ENCODE results near the gene PAQR7.

PAQR7 gene

GRCh38 chr1:25898223-25899015 is 22.9 kb upstream of the PAQR7 start:
- no peak overlapping the region for H3K4me2 ChIP-seq (ENCODE audit: low read length)
- peaks cover 36% of the 10 kb centered on the region for H3K79me2 ChIP-seq (ENCODE audit: control insufficient read depth, low read length)
- H3K27me3 ChIP-seq (ENCODE audit: control insufficient read depth, low read length) = no peaks in the 10 kb centered on the region
- TF ChIP-seq EZH2phosphoT487 (IDR thresholded peaks at IDR 0.05; ENCODE audit: borderline replicate concordance, low read length) = no peak
- TF ChIP-seq CTCF (IDR thresholded peaks at IDR 0.05; ENCODE audit: low read depth, low read length, poor library complexity, severe bottlenecking) = no peak
- no peak overlapping the region for H3K4me3 ChIP-seq (ENCODE audit: low read length)
- peaks cover 13% of the 10 kb centered on the region for H3K4me1 ChIP-seq (ENCODE audit: control insufficient read depth, low read length)
- H3K36me3 ChIP-seq (ENCODE audit: control insufficient read depth, low read length) = peaks cover 83% of the 10 kb centered on the region
- H3K9me2 ChIP-seq (replicated peaks; ENCODE audit: control insufficient read depth, low read length) = no peaks in the 10 kb centered on the region
- H3F3A ChIP-seq (ENCODE audit: control insufficient read depth, insufficient read depth) = peaks cover 69% of the 10 kb centered on the region
- H3K9me3 ChIP-seq (ENCODE audit: control insufficient read depth, insufficient read depth, low read length) = no peaks in the 10 kb centered on the region
- peaks cover 20% of the 10 kb centered on the region for H4K20me1 ChIP-seq (ENCODE audit: control insufficient read depth, insufficient read depth, low read depth, low read length)
- H3K27ac ChIP-seq (ENCODE audit: low read depth, low read length) = no peak overlapping the region

- Histone ChIP-seq H4K20me1 (ENCODE audit: control insufficient read depth, insufficient read depth, low read depth, low read length) (peaks cover 15% of the 10 kb centered on the region), H3K27me3 (ENCODE audit: control insufficient read depth, low read length) (no peaks in the 10 kb centered on the region), H3K9me3 (ENCODE audit: control insufficient read depth, insufficient read depth, low read length) (no peaks in the 10 kb centered on the region), H3F3A (ENCODE audit: control insufficient read depth, insufficient read depth) (peaks cover 62% of the 10 kb centered on the region), H3K27ac (ENCODE audit: low read depth, low read length) (no peak overlapping the region), H3K36me3 (ENCODE audit: control insufficient read depth, low read length) (peaks cover 76% of the 10 kb centered on the region), H3K79me2 (ENCODE audit: control insufficient read depth, low read length) (peaks cover 30% of the 10 kb centered on the region), H3K4me3 (ENCODE audit: low read length) (no peak overlapping the region), H3K4me1 (ENCODE audit: control insufficient read depth, low read length) (peaks cover 9% of the 10 kb centered on the region), H3K9me2 (replicated peaks; ENCODE audit: control insufficient read depth, low read length) (no peaks in the 10 kb centered on the region), H3K4me2 (ENCODE audit: low read length) (no peak overlapping the region)
- TF ChIP-seq EZH2phosphoT487 (IDR thresholded peaks at IDR 0.05; ENCODE audit: borderline replicate concordance, low read length) = no peak
- TF ChIP-seq CTCF (IDR thresholded peaks at IDR 0.05; ENCODE audit: low read depth, low read length, poor library complexity, severe bottlenecking) = no peak
Measured at GRCh38 chr1:25897754-25898153, 22.2 kb upstream of the PAQR7 start.

GRCh38 chr1:25896266-25896665 is 20.8 kb upstream of the PAQR7 start:
- Histone ChIP-seq H3K4me3 (ENCODE audit: low read length) (no peak overlapping the region), H3K9me3 (ENCODE audit: control insufficient read depth, insufficient read depth, low read length) (no peaks in the 10 kb centered on the region), H3K27me3 (ENCODE audit: control insufficient read depth, low read length) (no peaks in the 10 kb centered on the region), H3K36me3 (ENCODE audit: control insufficient read depth, low read length) (peaks cover 61% of the 10 kb centered on the region), H3K9me2 (replicated peaks; ENCODE audit: control insufficient read depth, low read length) (no peaks in the 10 kb centered on the region), H3K27ac (ENCODE audit: low read depth, low read length) (peak overlapping the region; percentile 8; the same call in 1 of the 2 replicates), H3K4me2 (ENCODE audit: low read length) (no peak overlapping the region), H3F3A (ENCODE audit: control insufficient read depth, insufficient read depth) (peaks cover 54% of the 10 kb centered on the region), H3K79me2 (ENCODE audit: control insufficient read depth, low read length) (peaks cover 18% of the 10 kb centered on the region), H4K20me1 (ENCODE audit: control insufficient read depth, insufficient read depth, low read depth, low read length) (peaks cover 7% of the 10 kb centered on the region; the same call in 1 of the 2 replicates), H3K4me1 (ENCODE audit: control insufficient read depth, low read length) (peaks cover 9% of the 10 kb centered on the region)
- TF ChIP-seq CTCF (IDR thresholded peaks at IDR 0.05; ENCODE audit: low read depth, low read length, poor library complexity, severe bottlenecking) (no peak), EZH2phosphoT487 (IDR thresholded peaks at IDR 0.05; ENCODE audit: borderline replicate concordance, low read length) (no peak)

All from DOHH2 (cell line).